Spinal cord (tissue), 10 donors: ENCODE measurements around the gene KLHL8. TPM values are rescaled to one million over a fixed set of nuclear protein-coding genes. Genes with fewer than 3 reads are reported as not detected.

Experiments
- DNase-seq, 6 donors: peaks; one replicate each; pipeline versions ENCODE4 v3.0.0 to v3.0.0-alpha.2; 2013 to 2015; ENCODE audit warnings: low spot score in 6 of 6, low read depth in 4 of 6
- H3K27ac ChIP-seq: one replicate; pipeline ENCODE4 v1.5.1; 2013; ENCODE audit warnings: low read depth, low read length, control low read depth
- H3K27me3 ChIP-seq: one replicate; pipeline ENCODE4 v1.6.1; 2013; ENCODE audit warnings: low read length; ENCODE audit not compliant: control insufficient read depth, insufficient read depth
- H3K36me3 ChIP-seq: one replicate; pipeline ENCODE4 v1.6.1; 2013; ENCODE audit warnings: low read length; ENCODE audit not compliant: control insufficient read depth, insufficient read depth
- H3K4me1 ChIP-seq: one replicate; pipeline ENCODE4 v1.6.1; 2013; ENCODE audit warnings: low read length; ENCODE audit not compliant: control insufficient read depth, insufficient read depth
- H3K4me3 ChIP-seq: one replicate; pipeline ENCODE4 v1.5.1; 2013; ENCODE audit warnings: low read depth, low read length, control low read depth
- H3K9me3 ChIP-seq: one replicate; pipeline ENCODE4 v1.6.1; 2013; ENCODE audit warnings: low read length; ENCODE audit not compliant: control insufficient read depth, insufficient read depth
- WGBS: methylation state at CpG from one replicate; pipeline ENCODE4 v1.1.5; 2013; ENCODE audit warnings: missing lambda C conversion rate; ENCODE audit not compliant: insufficient coverage; 5-methylcytosine and 5-hydroxymethylcytosine counted together
- polyA plus RNA-seq, 2 donors: library from polyadenylated mRNA; unstranded; fragments of 120-200 nt; gene quantifications; one replicate each; pipeline ENCODE4 v1.2.1, GENCODE V29; 2013; ENCODE audit not compliant: insufficient read length in 2 of 2
- total RNA-seq, 2 donors: library from RNA; depleted of rRNA in 1 of 2; stranded (reverse); fragments of 120-200 nt in 1 of 2; fragments of >200 nt in 1 of 2; gene quantifications; one replicate each; pipeline versions ENCODE4 v1.2.3 to v1.2.4, GENCODE V29; 2013 to 2014
- donor health status: healthy.

Gene KLHL8
- total and polyA plus RNA-seq, 4 donors, result 13.9 to 36.8 (median 16.9) TPM

DNA sequence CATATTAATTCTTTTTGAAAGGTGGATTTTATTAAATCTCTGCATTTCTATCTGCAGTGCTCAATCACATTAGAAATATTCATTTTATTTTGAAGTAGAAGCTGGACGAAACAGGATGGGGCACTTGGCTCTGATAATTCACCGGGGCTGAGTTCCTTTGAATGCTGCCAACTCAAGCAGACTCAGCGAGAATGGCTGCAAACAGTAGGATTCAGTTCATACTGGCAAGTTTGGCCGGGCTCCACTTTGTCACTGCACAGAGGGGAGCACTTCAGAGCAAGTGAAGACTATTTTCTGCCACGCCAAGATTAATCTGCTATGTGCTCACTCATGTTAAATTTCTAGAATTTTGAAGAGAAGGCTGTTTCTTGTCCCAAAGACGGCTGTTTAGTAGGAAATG, 30.7 kb upstream of the KLHL8 start:
- Histone ChIP-seq H3K36me3 (no peaks in the 10 kb centered on the region), H3K9me3 (no peaks in the 10 kb centered on the region), H3K27ac (peak overlapping the region; percentile 11), H3K4me3 (no peak overlapping the region), H3K27me3 (no peaks in the 10 kb centered on the region), H3K4me1 (peaks cover 3% of the 10 kb centered on the region)
- WGBS, result 18% methylated on average over 3 of the region's 6 CpGs
- peak in 5 of 6 donors; percentile 56 to 94 (median 73) for DNase-seq

DNA sequence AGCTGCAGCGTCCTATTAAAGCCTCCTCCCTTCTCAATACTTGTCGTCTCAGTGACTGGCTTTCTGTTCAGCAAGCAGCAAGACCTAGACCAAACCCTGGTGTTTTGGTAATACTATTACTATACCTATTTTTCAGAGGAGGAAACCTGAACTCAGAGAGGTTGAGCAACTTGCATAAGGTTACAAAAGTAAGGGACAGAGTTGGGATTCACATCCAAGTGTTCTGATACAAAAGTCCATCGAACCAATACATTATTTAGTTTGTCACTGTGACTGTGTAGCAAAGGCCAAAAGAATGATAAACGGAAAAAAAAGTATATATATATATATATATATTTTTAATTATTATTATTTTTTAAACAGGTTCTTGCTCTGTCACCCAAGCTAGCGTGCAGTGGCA, 29.9 kb upstream of the KLHL8 start:
- H3K4me1 ChIP-seq, result peaks cover 3% of the 10 kb centered on the region
- no CpG with 5 or more reads among the region's 5 CpGs for WGBS

DNA sequence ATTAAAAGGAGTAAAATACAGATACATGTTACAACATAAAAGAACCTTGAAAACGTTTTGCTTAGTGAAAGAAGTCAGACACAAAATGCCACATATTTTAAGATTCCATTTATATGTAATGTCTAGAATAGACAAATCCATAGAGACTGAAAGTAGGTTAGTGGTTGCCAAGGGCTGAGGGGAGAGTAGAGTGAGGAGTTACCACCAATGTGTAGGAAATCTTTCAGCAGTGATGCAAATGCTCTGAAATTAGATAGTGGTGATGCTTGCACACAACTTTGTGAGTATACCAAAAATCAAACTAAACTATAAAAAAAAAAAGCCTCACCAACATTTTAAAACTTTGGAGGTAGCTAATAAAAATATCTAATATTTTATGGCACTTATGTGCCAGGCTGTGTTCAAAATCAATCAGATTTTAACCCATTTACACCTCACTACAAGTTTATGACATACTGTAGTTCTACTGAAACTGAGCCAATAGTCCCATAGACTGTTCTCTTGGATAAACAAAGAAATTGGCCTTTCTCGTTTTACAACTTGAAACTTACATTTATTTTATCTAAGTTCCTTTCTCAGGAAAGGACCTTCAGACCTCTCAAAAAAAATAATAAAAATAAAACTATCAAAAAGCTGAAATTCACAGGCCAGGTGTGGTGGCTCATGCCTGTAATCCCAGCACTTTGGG, 29.1 kb upstream of the KLHL8 start:
- WGBS, result 67% methylated on average over 1 of the region's 2 CpGs
- Histone ChIP-seq H3K9me3 (no peaks in the 10 kb centered on the region), H3K27ac (no peak overlapping the region), H3K4me1 (peaks cover 3% of the 10 kb centered on the region), H3K36me3 (no peaks in the 10 kb centered on the region), H3K4me3 (no peak overlapping the region), H3K27me3 (no peaks in the 10 kb centered on the region)
- DNase-seq, result no peak

More for the DNA sequence above, 29.9 kb upstream of the KLHL8 start:
- Histone ChIP-seq H3K9me3 (no peaks in the 10 kb centered on the region), H3K36me3 (no peaks in the 10 kb centered on the region), H3K4me3 (no peak overlapping the region), H3K27me3 (no peaks in the 10 kb centered on the region), H3K27ac (no peak overlapping the region)
- DNase-seq, result no peak

DNA sequence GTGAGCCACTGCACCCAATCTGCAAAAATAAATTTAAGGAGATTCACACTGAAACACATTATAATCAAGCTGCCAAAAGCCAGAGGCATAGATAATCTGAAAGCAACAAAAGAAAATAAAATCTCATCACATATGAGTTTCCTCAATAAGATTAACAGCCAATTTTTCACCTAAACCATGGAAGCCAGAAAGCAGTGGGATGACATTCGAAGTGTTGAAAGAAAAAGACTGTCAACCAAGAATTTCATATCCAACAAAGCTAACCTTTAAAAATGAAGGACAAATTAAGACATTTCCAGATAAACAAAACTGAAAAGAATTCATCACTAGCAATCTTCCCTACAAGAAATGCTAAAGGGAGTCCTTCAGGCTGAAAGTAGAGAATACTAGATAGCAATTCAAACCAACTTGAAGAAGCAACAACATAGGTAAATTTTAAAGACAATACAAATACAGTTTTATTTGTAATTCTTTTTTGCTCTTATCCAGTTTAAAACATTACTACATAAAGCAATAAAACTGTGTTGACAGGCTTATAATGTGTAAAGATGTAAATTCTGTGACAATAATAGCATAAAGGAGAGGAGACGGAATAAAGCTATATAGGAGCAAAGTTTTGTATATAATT, 23.1 kb upstream of the KLHL8 start:
- no peaks in the 10 kb centered on the region for H3K36me3 ChIP-seq
- no peaks in the 10 kb centered on the region for H3K4me1 ChIP-seq
- peaks cover 4% of the 10 kb centered on the region for H3K9me3 ChIP-seq
- H3K27me3 ChIP-seq, result no peaks in the 10 kb centered on the region
- 100% methylated on average over 1 of the region's 2 CpGs for WGBS
- no peak overlapping the region for H3K4me3 ChIP-seq
- no peak overlapping the region for H3K27ac ChIP-seq
- DNase-seq, result no peak

DNA sequence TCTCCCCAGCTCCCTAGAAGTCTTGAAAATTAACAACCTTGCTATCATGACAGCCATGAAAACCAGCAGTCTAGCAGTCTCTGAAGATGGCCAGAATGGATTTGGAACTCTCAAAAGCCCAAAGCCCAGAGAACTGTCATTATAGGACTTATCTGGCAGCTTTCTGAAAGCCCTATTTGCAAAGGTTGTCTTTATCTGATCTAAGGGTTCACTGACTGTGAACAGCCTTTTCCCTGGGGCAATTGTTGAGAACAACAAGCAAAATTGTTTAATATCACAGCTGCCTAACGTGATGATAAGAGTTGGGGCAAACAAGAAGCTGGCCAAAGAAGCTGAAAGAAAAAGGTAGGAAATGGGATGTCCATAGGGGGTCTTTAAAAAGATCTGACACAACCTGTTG, 20.9 kb upstream of the KLHL8 start:
- H3K4me3 ChIP-seq, result no peak overlapping the region
- no peaks in the 10 kb centered on the region for H3K27me3 ChIP-seq
- H3K36me3 ChIP-seq, result no peaks in the 10 kb centered on the region
- no peaks in the 10 kb centered on the region for H3K4me1 ChIP-seq
- no peak overlapping the region for H3K27ac ChIP-seq
- no CpG with 5 or more reads among the region's 1 CpG for WGBS
- peaks cover 4% of the 10 kb centered on the region for H3K9me3 ChIP-seq
- DNase-seq, result no peak

DNA sequence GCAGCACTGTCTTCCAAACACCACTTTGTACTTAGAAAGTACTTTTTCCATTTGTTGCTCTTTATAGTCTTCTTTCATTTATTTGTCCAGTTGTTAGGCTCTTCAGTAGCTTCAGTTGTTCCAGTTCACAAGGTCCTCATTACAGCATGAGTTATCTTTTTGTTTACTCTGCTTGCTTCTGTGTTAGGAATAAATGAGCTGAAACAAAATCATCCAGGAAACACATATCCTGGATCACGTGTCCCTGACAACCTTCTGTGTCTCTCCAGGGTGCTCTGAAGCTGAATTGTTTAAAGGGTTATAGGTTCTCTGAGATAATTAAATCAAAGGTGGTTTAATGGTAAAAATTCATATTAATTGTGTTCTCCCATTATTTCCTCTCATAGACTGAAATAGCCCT, 19.9 kb upstream of the KLHL8 start:
- H3K9me3 ChIP-seq, result peaks cover 4% of the 10 kb centered on the region

DNA sequence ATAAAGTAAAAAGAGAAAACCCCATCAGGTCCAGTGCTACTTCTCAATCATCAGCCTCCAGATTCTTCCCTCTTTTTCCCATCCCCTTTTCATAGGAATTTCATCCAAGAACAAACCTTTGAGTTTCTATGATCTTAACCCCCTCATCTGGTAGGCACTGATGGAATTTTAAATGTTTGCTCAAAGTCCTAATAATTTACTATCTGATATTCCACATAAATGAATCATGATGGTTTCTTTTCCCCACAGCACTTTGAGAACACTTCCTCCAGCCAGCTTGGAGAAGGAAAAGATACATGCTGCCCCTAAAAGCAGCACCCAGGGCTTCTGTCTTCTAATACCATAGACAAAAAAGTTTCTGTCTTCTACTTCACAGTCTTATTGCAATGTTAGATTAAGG, 19.4 kb upstream of the KLHL8 start:
- no peak for DNase-seq
- H3K27ac ChIP-seq, result no peak overlapping the region
- no peak overlapping the region for H3K4me3 ChIP-seq
- H3K27me3 ChIP-seq, result no peaks in the 10 kb centered on the region
- peaks cover 4% of the 10 kb centered on the region for H3K9me3 ChIP-seq
- H3K36me3 ChIP-seq, result no peaks in the 10 kb centered on the region
- H3K4me1 ChIP-seq, result no peaks in the 10 kb centered on the region

More for the DNA sequence above, 19.9 kb upstream of the KLHL8 start:
- H3K36me3 ChIP-seq, result no peaks in the 10 kb centered on the region
- no peak overlapping the region for H3K4me3 ChIP-seq
- H3K27me3 ChIP-seq, result no peaks in the 10 kb centered on the region
- no peaks in the 10 kb centered on the region for H3K4me1 ChIP-seq
- no peak overlapping the region for H3K27ac ChIP-seq
- no CpG with 5 or more reads among the region's 1 CpG for WGBS
- peak in 1 of 6 donors; percentile 78 for DNase-seq

DNA sequence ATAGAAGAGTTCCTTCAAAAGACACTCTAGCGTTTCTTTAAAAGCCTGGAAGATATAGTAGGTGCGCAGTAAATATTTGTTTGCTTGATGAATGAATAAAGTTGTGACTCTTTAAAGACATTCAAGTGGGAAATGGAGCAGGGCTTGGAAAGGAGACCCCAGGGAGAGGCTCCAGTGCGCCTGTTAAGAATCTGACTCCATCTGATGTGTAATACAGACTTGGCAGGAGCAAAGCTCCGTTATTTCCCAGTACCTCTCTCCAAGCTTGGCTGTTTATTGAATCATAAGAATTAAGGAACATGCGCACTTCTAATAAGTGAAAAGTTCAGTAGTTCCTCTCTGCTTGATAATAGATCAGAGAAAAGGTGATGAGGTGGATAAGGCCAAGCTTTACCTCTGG, 18.8 kb upstream of the KLHL8 start:
- no peaks in the 10 kb centered on the region for H3K27me3 ChIP-seq
- peak in 1 of 6 donors; percentile 51 for DNase-seq
- peaks cover 4% of the 10 kb centered on the region for H3K9me3 ChIP-seq
- H3K27ac ChIP-seq, result no peak overlapping the region
- 97% methylated on average over 3 of the region's 5 CpGs for WGBS
- no peaks in the 10 kb centered on the region for H3K36me3 ChIP-seq
- no peak overlapping the region for H3K4me3 ChIP-seq
- H3K4me1 ChIP-seq, result no peaks in the 10 kb centered on the region

DNA sequence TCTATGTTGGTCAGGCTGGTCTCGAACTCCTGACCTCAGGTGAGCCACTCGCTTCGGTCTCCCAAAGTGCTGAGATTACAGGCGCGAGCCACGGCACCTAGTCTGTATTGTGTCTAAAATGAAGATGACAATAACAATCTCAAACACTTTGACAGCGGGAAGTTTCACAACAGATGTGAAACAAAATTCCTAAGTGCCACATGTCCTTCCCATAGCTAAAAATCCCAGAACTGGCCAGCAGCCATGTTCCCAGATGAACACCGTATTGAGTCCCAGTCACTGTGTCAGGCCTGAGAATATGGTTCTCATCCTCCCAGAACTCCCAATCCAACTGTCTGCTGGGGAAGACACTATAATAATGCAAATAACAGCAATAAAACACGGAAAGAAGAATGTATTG, 16.4 kb upstream of the KLHL8 start:
- WGBS, result 60% methylated on average over 1 of the region's 9 CpGs
- Histone ChIP-seq H3K4me3 (no peak overlapping the region), H3K9me3 (no peaks in the 10 kb centered on the region), H3K27me3 (no peaks in the 10 kb centered on the region), H3K4me1 (no peaks in the 10 kb centered on the region), H3K36me3 (no peaks in the 10 kb centered on the region), H3K27ac (no peak overlapping the region)
- DNase-seq, result no peak

DNA sequence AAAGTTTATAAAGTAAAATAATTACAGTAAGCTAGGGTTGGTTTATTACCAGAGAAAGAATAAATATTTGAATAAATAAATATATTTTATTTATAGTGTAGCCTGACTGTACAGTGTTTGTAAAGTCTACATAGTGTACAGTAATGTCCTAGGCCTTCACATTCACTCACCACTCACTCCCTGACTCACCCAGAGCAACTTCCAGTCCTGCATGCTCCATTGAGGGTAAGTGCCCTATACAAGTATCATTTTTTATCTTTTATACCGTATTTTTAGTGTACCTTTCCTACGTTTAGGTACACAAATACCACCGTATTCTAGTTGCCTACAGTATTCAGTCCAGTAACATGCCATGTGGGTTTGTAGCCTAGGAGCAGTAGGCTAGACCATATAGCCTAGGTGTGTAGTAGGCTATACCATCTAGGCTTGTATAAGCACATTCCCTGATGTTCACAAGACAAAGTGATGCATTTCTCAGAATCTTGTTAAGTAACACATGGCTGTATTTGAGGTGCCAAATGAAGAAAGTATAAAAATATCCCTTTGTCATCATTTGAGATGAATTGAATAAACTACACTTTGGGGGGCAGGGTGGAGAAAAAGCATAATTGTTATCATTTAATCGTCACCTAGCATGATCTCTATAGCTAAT, 14.7 kb upstream of the KLHL8 start:
- Histone ChIP-seq H3K27me3 (no peaks in the 10 kb centered on the region), H3K9me3 (no peaks in the 10 kb centered on the region), H3K4me1 (no peaks in the 10 kb centered on the region), H3K36me3 (no peaks in the 10 kb centered on the region), H3K27ac (no peak overlapping the region), H3K4me3 (peak overlapping the region; percentile 44)
- peak in 1 of 6 donors; percentile 31 for DNase-seq
- no CpG with 5 or more reads among the region's 4 CpGs for WGBS
